ENCODE measurements around the gene HIVEP1. TPM values are rescaled to one million over a fixed set of nuclear protein-coding genes. Genes with fewer than 3 reads are reported as not detected.
A peak's percentile ranks its signal among the peaks of the same experiment; 100 is the strongest.

The HIVEP1 gene
- total RNA-seq, 2 donors from 2014 or later, result 70.1 to 77.0 TPM

DNA sequence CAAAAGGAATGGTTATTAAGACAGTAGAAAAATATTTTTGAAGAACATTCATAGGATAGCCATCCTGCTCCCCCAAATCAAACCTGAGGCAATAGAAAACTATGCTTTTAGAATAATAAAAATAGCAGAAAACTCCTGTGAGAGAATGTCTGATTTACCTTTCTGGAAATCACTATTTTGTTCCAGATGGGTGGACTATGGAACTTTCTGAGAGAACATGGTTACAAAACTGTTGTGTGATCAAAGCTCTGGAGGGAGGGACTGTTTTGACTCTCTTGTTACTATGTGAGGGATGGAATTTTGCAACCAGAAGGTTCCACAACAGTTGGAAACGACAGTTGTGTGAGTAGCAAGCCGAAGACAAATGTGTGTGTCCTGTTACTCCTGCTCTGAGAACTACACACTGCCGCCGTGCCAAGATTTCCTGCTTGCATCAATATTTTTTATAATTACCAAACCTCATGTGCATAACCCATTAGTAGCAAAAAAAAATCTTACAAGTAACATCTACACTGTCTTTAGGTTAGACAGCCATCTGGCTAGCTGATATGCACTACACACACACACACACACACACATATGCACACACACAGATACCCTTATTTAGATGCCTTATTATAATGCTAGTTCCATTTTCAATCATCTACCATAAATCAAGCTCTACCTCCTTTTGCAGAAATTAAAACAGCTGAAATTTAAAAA lies 11.0 kb upstream of the HIVEP1 start:
- Mint-ChIP-seq H3K9me3 (peaks cover 2 to 4% of the 10 kb centered on the region in 2 donors), H3K36me3 (ENCODE audit: insufficient read depth in 2 of 2) (no peaks in the 10 kb centered on the region), H3K27ac (no peak overlapping the region), H3K4me3 (no peak overlapping the region), H3K4me1 (ENCODE audit: low read depth) (peaks cover 21% of the 10 kb centered on the region), H3K27me3 (ENCODE audit: low read depth) (no peaks in the 10 kb centered on the region)
- DNase-seq, result no peak
- no peak for ATAC-seq (replicated peaks in 1 of 2)

DNA sequence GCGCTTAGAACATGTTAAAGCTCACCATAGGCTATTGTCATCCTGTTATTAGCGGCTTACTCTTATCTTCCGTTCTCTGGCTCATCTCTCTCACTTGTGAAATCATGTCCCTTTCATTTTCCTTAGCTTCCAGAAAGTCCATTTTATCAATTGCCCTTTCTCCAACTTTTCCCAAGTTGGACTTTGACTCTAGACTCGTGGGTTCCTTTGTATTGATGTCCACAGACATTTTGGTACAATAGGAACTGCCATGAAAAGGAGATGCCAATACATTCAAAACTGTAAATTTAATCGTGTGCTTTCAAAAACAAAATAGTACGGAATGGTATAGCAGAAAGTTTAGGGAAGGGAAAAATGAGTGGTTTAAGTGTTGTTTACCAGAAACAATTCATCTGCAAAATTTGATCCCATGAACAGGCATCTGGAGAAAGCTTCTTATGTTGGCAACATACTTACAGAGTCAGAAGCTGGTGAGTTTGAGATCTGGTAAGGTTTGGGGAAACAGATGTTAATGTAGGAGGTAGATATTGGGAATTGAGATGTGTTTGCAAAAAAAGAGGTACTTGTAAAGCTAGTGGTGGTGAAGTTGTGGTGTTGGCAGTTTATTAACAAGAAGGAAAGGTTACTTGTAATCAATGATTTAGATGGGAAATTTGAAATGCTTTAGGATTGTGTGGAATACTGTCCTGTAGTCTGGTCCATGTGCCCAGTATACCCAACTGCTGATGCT lies 10.2 kb upstream of the HIVEP1 start:
- DNase-seq (no peak), ATAC-seq (replicated peaks in 1 of 2) (no peak)
- Mint-ChIP-seq H3K4me3 (no peak overlapping the region), H3K36me3 (ENCODE audit: insufficient read depth in 2 of 2) (no peaks in the 10 kb centered on the region), H3K27ac (no peak overlapping the region), H3K27me3 (ENCODE audit: low read depth) (no peaks in the 10 kb centered on the region), H3K9me3 (peaks cover 2 to 4% of the 10 kb centered on the region in 2 donors), H3K4me1 (ENCODE audit: low read depth) (peaks cover 14% of the 10 kb centered on the region)

DNA sequence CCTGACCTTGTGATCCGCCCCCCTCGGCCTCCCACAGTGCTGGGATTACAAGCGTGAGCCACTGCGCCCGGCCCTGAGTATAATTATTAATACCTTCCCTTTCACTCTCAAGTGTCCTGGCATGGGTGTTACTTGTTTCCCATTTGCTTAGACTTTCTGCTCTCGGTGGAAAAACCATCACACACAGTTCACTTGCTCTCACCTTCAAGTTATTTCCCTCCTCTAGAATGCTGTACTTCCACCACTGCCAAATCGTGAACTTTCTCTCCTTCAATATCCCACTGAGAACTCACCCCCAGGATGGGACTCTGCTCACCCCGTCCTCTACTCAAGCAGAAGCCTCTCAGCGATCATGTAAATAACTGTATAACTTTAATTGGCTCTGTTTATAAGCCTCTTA lies 4.6 kb upstream of the HIVEP1 start:
- Mint-ChIP-seq H3K27me3 (ENCODE audit: low read depth) (no peaks in the 10 kb centered on the region), H3K4me1 (ENCODE audit: low read depth) (peaks cover 12% of the 10 kb centered on the region), H3K9me3 (no peaks in the 10 kb centered on the region), H3K36me3 (ENCODE audit: insufficient read depth in 2 of 2) (peaks cover 6 to 7% of the 10 kb centered on the region in 2 donors), H3K27ac (no peak overlapping the region), H3K4me3 (peak overlapping the region in 1 of 2 donors; percentile 98)
- DNase-seq (no peak), ATAC-seq (replicated peaks in 1 of 2) (no peak)

DNA sequence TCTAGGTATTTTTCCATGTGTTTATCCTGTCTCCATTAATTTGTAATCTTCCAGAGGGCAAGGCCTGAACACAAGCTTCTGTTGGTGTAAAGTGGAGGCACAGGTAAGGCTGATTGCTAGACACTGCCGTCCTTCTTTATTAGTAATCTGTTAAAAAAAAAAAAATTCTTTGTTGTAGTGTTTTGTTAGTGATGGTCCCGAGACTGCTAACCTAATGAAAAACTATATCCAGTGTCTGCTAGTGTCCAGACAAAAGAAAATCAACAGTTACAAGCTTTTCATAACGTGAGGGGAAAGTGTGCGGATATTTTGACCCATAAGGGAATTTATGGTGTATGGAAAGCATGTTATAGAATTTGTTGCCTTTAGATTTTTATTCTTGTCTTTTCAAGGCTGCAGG lies 4.2 kb upstream of the HIVEP1 start:
- ATAC-seq (replicated peaks in 1 of 2), result no peak
- DNase-seq, result no peak
- Mint-ChIP-seq H3K27ac (peak overlapping the region; percentile 99), H3K36me3 (ENCODE audit: insufficient read depth in 2 of 2) (peaks cover 6 to 8% of the 10 kb centered on the region in 2 donors), H3K9me3 (no peaks in the 10 kb centered on the region), H3K4me3 (peak overlapping the region; percentile 98 to 99), H3K4me1 (ENCODE audit: low read depth) (peaks cover 12% of the 10 kb centered on the region), H3K27me3 (ENCODE audit: low read depth) (no peaks in the 10 kb centered on the region)

DNA sequence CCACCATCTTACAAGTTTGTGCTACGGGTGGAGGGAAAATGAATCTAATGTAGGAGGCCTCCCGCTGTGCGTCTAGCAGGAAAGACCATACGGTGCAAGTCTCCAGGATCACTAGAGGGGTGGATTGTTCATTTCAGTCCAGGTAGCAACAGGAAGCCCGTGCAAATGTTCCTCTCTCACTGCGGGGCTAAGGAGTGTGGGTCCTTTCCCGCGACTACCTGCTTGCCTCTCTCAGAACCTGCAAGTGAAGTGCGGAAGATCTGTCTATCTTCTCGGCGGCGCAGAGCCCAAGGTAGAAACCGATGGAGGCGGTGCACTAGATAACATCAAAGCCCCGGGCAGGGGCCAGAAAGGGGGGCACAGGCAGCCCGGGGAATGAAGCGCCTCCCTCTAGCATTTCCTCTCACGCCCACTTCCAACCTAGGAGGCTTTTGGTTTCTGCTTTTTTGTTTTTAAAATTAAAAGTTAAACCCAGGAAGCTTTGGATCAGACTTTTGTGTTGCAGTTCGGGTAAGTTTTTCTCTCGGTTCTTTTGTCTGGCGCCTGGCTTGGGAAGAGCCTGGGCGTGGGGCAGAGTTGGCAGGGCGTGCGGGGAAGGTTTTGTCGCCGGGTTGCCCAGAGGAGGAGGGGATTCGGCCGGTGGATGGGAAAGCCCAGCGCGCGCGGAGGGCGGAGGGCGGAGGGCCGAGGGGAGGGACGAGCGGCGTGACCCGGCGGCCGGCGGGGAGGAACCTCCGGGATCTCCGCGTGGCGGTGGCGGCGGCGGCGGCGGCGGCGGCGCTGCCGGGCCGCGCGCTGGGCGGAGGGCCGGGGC lies 3.5 kb upstream of the HIVEP1 start:
- peak overlapping the region; percentile 98 to 99 for H3K4me3 Mint-ChIP-seq
- DNase-seq (peak; percentile 87), ATAC-seq (replicated peaks in 1 of 2) (peak; percentile 42 to 47)
- H3K27me3 Mint-ChIP-seq (ENCODE audit: low read depth), result no peaks in the 10 kb centered on the region
- H3K9me3 Mint-ChIP-seq, result no peaks in the 10 kb centered on the region
- peaks cover 18% of the 10 kb centered on the region for H3K4me1 Mint-ChIP-seq (ENCODE audit: low read depth)
- H3K36me3 Mint-ChIP-seq (ENCODE audit: insufficient read depth in 2 of 2), result peaks cover 9 to 12% of the 10 kb centered on the region in 2 donors
- H3K27ac Mint-ChIP-seq, result peak overlapping the region; percentile 99

DNA sequence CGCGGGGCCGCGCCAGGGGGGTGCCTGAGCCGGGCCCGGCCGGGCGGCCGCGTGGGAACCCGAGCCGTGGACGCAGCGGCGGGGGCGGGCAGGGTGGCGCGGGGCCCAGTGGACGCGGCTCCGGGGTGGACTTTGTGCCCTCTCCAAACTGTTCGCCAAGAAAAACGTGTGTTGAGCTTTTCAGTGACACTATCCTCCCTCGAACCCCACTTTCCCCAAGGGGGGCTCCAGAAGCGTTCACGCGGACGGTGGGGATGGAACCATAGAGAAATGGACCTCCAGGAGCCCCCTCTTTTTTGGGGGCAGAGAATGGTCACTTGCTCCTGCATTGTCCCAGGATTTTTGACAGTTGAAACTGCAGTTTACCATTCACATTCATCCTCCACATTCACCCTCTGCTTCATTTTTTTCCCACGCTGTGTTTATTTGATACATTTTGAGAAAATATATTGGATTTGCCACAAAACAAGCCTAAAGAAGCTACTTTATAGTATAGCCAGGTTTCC lies 2.9 kb upstream of the HIVEP1 start:
- Mint-ChIP-seq H3K27ac (peak overlapping the region; percentile 99), H3K4me3 (peak overlapping the region; percentile 91 to 98), H3K27me3 (ENCODE audit: low read depth) (no peaks in the 10 kb centered on the region), H3K9me3 (no peaks in the 10 kb centered on the region), H3K4me1 (ENCODE audit: low read depth) (peaks cover 24% of the 10 kb centered on the region), H3K36me3 (ENCODE audit: insufficient read depth in 2 of 2) (peaks cover 9 to 14% of the 10 kb centered on the region in 2 donors)
- DNase-seq (no peak), ATAC-seq (replicated peaks in 1 of 2) (no peak)

DNA sequence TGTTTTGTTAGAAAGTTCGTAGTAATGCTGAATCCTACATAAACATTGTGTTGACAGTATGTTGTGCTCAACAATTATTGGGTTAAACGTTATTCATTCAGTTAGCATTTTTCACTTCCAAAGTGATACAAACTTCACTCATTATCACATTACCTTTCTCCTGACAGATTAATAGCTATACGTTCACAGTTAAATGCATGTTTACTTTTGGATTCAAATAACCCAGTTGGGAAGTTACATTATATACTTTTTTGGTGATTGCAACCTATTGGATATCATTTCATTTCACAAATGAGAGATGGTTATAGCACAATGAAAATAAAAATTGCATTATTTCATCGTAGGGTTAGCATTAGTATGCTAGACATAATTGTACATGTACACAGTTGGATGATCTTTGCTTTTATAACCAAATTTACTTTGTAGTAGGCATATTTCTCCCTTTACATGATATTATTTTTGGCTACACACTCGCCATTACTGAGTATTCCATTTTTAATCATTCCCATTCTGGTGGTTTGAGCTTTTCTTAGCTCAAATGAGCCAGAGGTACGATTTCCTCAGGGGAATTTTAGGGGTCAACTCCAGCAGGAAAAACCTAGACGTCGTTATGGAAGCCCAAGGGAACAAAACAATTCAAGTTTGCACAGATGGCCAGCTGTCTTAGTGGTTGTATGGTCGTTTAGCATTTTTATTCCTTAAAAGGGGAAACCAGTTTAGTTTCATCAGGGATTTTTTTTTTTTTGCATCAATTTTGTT lies 2.1 kb upstream of the HIVEP1 start:
- H3K27ac Mint-ChIP-seq, result peak overlapping the region; percentile 99

DNA sequence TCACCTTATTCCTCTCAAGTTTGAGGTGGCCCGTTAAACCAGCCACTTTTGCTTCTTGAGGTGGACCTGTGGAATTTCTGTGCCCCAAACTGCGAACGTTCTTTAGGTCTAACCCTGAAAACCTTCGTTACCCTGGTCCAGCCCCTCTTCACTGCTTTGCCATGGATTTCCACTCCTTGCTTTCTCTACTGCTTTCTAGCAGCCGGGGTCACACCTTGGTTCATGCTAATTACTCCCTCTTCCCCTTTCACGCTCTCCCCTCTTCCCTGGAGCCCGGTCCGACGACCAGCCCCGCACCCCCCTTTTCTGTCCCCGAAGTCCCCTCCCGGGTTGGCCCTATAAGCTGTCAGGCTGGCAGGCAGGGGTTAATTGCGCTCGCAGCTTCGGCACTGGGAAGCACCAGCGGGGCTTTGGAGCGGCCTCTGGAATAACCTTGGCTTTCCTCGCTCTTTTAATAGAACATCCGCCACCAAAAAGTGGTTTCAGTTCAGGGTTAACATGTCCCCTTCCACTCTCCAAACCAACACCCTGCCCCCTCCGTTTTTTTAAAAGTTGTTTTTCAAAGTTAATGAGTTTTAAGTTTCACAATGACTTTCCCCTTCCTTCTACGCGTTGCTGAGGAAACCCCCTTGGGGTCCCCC lies 1.4 kb upstream of the HIVEP1 start:
- DNase-seq (no peak), ATAC-seq (replicated peaks in 1 of 2) (peak; percentile 36 to 42)
- no peaks in the 10 kb centered on the region for H3K27me3 Mint-ChIP-seq (ENCODE audit: low read depth)
- H3K4me3 Mint-ChIP-seq, result peak overlapping the region; percentile 91 to 98
- H3K4me1 Mint-ChIP-seq (ENCODE audit: low read depth), result peaks cover 37% of the 10 kb centered on the region
- H3K36me3 Mint-ChIP-seq (ENCODE audit: insufficient read depth in 2 of 2), result peaks cover 16 to 29% of the 10 kb centered on the region in 2 donors
- H3K27ac Mint-ChIP-seq, result peak overlapping the region; percentile 99
- no peaks in the 10 kb centered on the region for H3K9me3 Mint-ChIP-seq

More for the DNA sequence above, 2.1 kb upstream of the HIVEP1 start:
- peaks cover 16 to 22% of the 10 kb centered on the region in 2 donors for H3K36me3 Mint-ChIP-seq (ENCODE audit: insufficient read depth in 2 of 2)
- DNase-seq (no peak), ATAC-seq (replicated peaks in 1 of 2) (no peak)
- H3K4me3 Mint-ChIP-seq, result peak overlapping the region; percentile 91 to 98
- no peaks in the 10 kb centered on the region for H3K27me3 Mint-ChIP-seq (ENCODE audit: low read depth)
- H3K9me3 Mint-ChIP-seq, result no peaks in the 10 kb centered on the region
- H3K4me1 Mint-ChIP-seq (ENCODE audit: low read depth), result peaks cover 30% of the 10 kb centered on the region

DNA sequence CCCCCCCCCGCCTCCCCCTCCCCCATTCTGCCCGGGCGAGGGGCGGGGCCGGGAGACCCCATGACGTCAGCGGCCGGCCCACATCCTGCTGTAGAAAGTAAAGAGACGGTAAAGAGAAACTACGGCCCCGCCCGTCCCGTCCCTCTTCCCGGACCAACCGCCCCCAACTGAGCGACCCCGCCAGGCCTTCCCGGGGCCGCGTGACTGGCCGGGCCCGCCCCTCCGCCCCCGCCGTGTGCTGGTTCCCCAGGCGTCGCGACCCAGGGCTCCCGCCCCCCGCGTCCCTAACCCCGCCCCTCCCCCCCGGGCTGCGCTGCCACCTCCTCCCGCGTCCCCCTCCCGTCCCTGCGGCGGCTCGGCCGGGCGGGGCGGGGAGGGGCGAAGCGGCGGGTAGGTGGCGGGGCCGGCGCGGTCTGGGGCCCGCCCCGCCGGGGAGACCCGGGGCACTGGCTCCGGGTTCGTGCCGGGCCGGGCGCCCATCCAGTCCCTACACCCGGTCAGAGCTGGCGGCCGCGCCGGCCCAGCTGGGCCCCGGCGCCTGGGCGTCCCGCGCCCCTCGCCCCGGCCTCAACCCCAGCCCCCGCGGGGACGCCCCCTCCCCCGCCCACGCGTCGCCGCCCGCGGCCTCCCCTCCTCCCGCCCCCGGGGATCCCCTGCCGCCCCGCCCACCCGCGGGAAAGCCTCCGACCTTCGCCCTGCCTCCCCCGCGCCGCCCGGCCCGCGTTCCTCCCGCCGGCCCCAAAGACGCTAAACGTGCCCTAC lies 655 bp upstream of the HIVEP1 start:
- Mint-ChIP-seq H3K36me3 (ENCODE audit: insufficient read depth in 2 of 2) (peaks cover 19 to 36% of the 10 kb centered on the region in 2 donors), H3K27me3 (ENCODE audit: low read depth) (no peaks in the 10 kb centered on the region), H3K4me3 (peak overlapping the region; percentile 91 to 98), H3K9me3 (no peaks in the 10 kb centered on the region), H3K27ac (peak overlapping the region; percentile 99), H3K4me1 (ENCODE audit: low read depth) (peaks cover 44% of the 10 kb centered on the region)
- DNase-seq (peak; percentile 96 to 98), ATAC-seq (replicated peaks in 1 of 2) (peak; percentile 79)

DNA sequence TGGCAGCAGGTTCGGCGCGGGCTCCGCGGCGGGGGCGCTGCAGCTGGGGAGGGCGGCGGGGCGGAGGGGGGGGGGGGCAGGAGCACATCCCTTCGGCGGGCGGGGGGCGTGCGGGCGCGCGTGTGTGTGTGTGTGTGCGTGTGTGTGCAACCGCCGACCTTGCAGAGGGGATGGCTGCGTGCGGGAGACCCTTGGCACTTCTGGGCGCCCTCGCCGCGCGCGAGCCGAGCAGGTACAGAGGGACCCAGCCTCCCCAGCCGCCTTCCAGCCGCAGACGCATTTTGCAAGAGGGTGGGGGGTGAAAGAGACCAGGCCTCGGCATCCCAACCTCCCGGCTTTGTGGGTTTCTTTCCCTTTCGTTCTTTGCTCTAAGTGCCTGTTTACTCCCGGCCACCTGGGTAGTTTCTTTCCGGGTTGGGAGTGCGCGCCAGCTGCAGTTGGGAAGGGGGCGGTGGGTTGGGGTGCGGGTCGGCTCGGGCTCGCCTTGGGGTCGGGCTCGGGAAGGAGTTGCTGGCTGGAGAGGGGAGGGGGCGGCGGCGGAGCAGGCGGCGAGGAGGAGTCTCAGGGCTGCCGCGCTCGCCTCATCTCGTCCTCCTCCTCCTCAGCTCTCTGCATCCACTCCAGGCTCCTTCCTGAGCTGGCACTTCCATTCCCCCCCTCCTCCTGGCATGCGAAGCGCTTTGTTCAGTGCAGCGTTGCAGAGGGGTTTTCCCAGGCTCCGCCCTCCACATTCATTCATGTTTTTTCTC lies 620 bp downstream of the HIVEP1 start:
- peaks cover 31 to 49% of the 10 kb centered on the region in 2 donors for H3K36me3 Mint-ChIP-seq (ENCODE audit: insufficient read depth in 2 of 2)
- no peaks in the 10 kb centered on the region for H3K27me3 Mint-ChIP-seq (ENCODE audit: low read depth)
- H3K4me3 Mint-ChIP-seq, result peak overlapping the region; percentile 95 to 100
- DNase-seq, result peak; percentile 78 to 85
- peaks cover 53% of the 10 kb centered on the region for H3K4me1 Mint-ChIP-seq (ENCODE audit: low read depth)
- H3K27ac Mint-ChIP-seq, result peak overlapping the region; percentile 96
- ATAC-seq (replicated peaks in 1 of 2), result peak; percentile 21 to 28
- H3K9me3 Mint-ChIP-seq, result no peaks in the 10 kb centered on the region

DNA sequence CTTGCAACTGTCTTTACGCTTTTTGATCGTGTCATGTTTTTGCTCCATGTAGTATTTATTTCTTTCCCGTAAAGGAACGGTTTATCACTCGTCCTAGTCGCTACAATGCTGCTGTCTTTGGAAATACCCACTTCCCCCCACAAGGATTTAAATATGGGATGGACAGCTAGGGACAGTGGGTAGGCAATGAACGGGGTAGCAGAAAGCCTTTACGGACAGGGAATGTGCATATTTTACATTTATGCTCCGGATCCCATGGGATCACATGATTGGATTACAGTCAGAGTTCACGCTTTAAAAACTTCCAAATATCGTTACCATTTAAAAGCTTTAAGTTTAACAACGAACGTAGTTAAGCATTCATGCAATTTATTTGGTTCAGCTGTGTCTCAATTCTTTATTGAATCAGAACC lies 1.2 kb downstream of the HIVEP1 start:
- Mint-ChIP-seq H3K36me3 (ENCODE audit: insufficient read depth in 2 of 2) (peaks cover 31 to 52% of the 10 kb centered on the region in 2 donors), H3K4me3 (peak overlapping the region; percentile 95 to 100), H3K4me1 (ENCODE audit: low read depth) (peaks cover 48% of the 10 kb centered on the region), H3K9me3 (no peaks in the 10 kb centered on the region), H3K27me3 (ENCODE audit: low read depth) (no peaks in the 10 kb centered on the region), H3K27ac (peak overlapping the region; percentile 96)
- ATAC-seq (replicated peaks in 1 of 2) (no peak), DNase-seq (no peak)

Measured in activated T-cell treated with anti-CD3 and anti-CD28 coated beads, Interleukin-2, amount 50 U/mL, for 72 hours (primary cell).